HG03103 (cell line): ENCODE data around the gene MFSD11.
"Not testable (repeated sequence)": the region's sequence is repeated elsewhere in the genome, so short reads cannot be mapped to it uniquely, and the experiment has no call there.

ENCODE experiments used
- ATAC-seq: cut with Tn5 transposase; IDR thresholded peaks from one replicate; pipeline ENCODE4 v1.9.1; 2021; ENCODE audit warnings: low read depth; ENCODE audit not compliant: unreplicated experiment

Gene MFSD11

GRCh38 chr17:76742958-76743357 lies 5.0 kb downstream of the MFSD11 start:
- ATAC-seq, result no peak

GRCh38 chr17:76744747-76745146 lies 6.8 kb downstream of the MFSD11 start:
- ATAC-seq, result no peak

GRCh38 chr17:76745785-76746184 lies 7.9 kb downstream of the MFSD11 start:
- not testable (repeated sequence) for ATAC-seq

DNA sequence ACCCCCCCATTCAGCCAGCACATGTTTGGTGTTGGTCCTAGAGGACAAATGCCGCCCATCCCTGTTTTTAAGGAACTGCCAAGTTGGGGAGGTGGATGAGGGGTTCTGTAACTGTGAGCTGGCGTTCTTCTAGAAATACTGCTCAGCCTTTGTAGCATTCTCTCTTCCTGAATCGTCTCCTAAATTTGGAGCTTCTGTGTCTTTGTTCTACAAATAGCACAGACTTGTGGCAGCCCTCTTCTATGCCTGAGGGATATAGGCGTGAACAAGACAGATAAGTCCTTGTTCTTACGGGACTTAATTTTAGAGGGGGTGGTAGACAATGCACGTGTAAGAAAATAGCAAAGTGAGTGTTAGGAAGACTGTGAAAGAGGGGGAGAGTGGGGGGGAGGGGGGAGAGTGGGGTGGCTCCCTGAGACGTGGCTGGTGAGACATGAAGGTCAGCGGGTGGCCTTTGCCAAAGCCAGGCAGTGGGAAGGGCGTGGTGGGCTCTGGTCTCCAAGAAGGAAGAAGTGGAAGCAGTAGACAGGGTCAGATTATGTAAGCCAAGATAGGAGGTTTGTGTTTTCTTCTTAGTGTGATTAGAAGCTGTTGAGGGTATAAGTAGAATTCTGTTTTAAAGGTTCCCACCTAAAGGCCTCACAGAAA lies 9.9 kb downstream of the MFSD11 start:
- no peak for ATAC-seq

GRCh38 chr17:76748657-76749056 lies 10.7 kb downstream of the MFSD11 start:
- no peak for ATAC-seq

GRCh38 chr17:76751416-76751993 lies 13.6 kb downstream of the MFSD11 start:
- no peak for ATAC-seq

GRCh38 chr17:76752006-76752405 lies 14.1 kb downstream of the MFSD11 start:
- ATAC-seq, result no peak

DNA sequence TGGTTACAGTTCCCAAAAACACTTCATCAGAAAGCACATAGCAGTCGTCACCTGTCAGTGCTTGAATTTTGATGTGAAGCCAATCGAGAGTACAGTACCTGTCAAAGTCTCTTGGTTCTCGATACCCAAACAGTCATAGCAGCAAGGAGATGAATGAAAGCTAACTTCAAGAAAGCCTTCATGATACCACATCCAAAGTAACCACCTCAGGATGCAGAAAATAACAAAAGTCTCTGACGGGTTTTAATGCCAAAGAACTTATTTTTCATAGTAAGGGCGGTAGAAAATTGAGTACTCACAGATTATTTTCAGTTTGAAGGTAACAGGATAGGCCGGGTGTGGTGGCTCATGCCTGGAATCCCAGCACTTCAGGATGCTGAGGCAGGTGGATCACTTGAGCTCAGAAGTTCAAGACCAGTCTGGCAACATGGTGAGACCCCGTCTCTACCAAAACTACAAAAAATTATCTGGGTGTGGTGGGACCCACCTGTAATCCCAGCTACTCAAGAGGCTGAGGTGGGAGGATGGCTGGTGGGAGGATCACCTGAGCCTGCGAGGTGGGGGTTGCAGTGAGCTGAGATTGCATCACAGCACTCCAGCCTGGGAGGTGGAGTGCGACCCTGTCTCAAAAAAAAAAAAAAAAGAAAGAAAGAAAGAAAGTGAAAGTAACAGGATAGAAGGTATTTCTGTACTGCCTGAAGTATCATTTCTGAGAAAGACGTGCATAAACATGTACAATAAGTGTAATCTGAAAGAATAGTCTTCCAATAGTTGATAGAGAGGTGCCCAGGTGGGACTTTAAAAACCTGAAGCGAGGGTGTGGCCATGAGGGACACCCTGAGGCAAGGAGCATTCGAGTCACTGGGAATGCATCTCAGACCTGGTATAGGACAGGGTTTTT lies 15.4 kb downstream of the MFSD11 start:
- ATAC-seq, result no peak

GRCh38 chr17:76755285-76755684 lies 17.4 kb downstream of the MFSD11 start:
- no peak for ATAC-seq

DNA sequence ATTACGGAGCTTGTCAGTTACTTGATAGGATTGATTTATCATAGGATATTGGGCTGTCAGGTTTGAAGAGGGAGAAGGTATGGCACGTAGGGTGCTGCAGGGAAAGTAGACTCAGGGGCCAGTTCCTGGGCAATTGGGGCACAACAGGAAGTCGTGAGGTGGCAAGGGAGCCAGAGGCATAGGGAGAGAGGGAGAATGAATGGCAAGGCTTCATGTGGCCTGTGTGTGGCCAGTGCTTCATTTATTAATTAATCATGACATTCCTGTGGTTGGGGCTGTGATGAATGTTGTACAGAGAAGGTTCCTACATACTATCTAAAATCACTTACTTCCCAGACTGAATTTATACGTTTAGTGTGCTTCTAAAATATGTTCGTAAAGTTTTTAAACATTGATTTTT lies 19.3 kb downstream of the MFSD11 start:
- no peak for ATAC-seq

DNA sequence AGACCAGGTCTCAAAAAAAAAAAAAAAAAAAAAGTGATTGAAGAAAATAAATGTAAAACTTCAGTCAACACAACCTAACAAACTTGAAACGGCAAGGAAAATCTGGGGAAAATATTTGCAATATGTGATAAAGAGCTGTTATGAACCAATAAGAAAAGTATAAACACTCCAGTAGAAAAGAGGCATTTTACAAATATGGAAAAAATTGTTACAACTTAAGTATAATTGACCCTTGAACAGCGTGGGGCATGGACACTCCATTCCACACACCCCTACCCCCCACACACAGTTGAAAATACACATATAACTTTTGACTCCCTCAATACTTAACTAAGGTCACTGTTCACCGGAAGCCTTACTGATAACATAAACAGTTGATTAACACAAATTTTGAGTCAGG lies 20.7 kb downstream of the MFSD11 start:
- ATAC-seq, result no peak

DNA sequence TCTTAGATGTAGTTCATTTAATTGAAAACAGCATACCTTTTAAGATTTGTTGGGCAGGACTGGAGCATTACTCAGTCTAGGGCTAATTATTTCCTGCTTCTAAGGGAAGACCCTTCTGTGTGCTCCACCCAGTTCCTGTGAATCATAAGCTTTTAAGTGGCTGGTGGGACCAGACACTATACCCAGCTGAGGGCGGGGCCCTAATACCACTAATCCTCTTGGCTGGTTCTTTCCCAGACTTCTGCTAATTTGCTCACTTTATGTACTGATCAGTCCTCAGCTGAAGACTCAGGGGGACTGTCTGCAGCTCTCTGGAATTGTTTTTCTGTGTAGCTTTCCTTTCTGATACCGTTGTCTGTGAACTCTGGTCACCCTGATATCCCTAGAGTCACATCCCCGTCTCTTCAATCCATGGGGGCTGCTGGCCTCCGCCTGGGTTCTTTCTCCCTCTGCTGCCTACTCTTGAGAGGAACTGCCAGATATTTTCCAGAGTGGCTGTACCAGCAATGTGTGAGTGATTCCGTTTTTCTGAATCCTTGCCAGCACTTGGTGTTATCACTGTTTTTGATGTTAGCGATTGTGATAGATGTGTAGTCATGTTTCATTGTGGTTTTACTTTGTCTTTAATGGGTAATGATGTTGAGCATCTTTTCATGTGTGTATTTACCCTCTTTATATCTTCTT lies 35.1 kb downstream of the MFSD11 start:
- ATAC-seq, result no peak

GRCh38 chr17:76775021-76775600 lies 37.2 kb downstream of the MFSD11 start:
- ATAC-seq, result no peak

DNA sequence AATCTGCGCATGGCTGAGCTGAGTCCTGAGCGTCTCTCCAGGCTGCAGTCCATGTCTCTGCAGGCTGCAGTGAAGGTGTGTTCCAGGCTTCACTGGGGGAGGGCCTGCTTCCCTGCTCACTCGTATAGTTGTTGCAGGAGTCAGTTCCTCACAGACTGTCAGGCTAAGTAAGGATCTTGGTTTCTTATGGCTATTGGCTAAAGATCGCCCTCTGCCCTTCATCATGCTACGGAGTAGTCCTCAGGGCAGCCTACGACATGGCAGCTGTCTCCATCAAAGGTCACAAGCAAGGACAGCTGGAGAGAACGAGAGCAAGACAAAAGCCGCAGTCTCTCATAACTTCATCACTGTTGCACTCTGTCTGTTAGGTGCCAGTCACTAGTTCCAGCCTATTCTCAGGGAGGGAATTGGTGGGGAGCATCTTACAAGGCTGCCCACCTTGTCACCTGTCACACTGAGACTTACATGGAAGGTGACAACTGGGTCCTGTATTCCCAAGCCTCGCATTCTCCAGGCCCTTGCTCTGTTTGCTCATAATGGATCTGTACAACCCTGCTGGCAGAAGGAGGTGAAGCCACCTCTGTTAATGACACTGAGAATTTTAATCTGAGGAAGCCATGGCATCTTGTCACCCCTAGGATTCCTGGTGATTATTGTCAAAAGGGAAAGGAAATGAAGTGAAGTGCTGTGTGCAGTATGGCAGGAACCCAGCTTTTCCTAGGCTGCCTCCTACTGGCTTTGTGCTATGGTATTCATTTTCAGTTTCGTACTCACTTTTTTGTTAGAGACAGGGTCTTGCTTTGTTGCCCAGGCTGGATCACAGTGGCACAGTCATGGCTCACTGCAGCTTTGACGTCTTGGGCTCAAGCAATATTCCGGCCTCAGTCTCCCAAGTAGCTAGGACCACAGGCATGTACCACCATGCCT lies 43.4 kb downstream of the MFSD11 start:
- ATAC-seq, result no peak

DNA sequence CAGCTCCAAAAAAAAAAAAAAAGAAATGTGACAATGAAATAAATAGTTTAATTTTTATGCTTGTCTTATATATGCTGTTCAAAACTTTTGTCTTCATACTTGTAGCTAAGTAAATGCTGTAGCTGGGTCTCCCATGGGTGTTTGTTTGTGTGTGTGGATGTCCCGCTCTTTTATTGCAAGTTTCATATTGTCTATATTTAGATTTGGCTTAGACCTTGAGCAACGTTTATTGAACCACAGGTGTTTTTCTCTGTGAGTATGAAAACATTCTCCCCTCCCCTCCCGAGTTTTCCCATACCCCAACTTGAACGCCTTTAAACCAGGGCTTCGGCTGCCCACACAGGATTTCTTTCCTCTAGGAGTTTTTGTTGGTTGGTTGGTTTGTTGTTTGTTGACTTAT lies 45.2 kb downstream of the MFSD11 start:
- ATAC-seq, result no peak

DNA sequence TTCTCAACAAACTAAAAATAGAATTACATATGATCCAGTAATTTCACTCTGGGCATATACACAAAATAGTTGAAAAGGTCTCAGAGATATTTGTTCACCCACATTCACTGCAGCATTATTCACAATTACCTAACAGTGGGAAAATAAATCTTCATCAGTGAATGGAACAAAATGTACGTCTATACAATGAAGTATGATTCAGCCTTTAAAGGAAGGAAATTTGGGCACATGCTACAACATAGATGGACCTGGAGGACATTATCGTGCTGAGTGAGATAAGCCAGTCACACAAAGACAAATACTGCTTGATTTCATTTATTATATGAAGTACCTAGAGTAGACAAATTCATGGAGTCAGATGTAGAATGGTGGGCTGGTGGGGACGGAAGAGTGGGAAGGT lies 47.0 kb downstream of the MFSD11 start:
- ATAC-seq, result no peak

GRCh38 chr17:76787866-76788265 lies 49.9 kb downstream of the MFSD11 start:
- not testable (repeated sequence) for ATAC-seq

- ATAC-seq, result no peak
Measured at GRCh38 chr17:76789235-76789788, 51.4 kb downstream of the MFSD11 start.
